Motor neuron (in vitro differentiated cells): ENCODE data around the gene CIB1. TPM values are rescaled to one million over a fixed set of nuclear protein-coding genes. Genes with fewer than 3 reads are reported as not detected.
"Not testable (repeated sequence)": the region's sequence is repeated elsewhere in the genome, so short reads cannot be mapped to it uniquely, and the experiment has no call there.

Experiments
- ATAC-seq, 8 experiments: fragments of 200-7000 bp; cut with Tn5 transposase; replicated peaks in 6 of 8; 2 replicates each; pipeline ENCODE4 v1.8.0; 2021; ENCODE audit warnings: mild to moderate bottlenecking in 8 of 8, moderate library complexity in 8 of 8
- H3K27ac ChIP-seq, 2 donors: fragments of 250-450 bp; sonication (Bioruptor Pico); 2 replicates each; pipeline ENCODE4 v1.9.0; 2021; ENCODE audit warnings: antibody characterized with exemption in 2 of 2, mild to moderate bottlenecking in 2 of 2, moderate library complexity in 1 of 2
- H3K4me1 ChIP-seq, 2 donors: fragments of 250-450 bp; sonication (Bioruptor Pico); replicated peaks in 1 of 2; 2 replicates each; pipeline ENCODE4 v1.6.1; 2021; ENCODE audit warnings: antibody characterized with exemption in 2 of 2, mild to moderate bottlenecking in 2 of 2, moderate library complexity in 1 of 2
- H3K4me3 ChIP-seq, 5 donors: fragments of 250-450 bp; sonication (Bioruptor Pico); 2 replicates each; pipeline ENCODE4 v1.9.0; 2021; ENCODE audit warnings: antibody characterized with exemption in 5 of 5, mild to moderate bottlenecking in 5 of 5, moderate library complexity in 4 of 5
- WGBS, 10 experiments: fragments of 450-650 bp; shearing (Covaris generic); methylation state at CpG; one replicate each; pipeline ENCODE4 v1.0.0; 2022; 5-methylcytosine and 5-hydroxymethylcytosine counted together
- in situ Hi-C, 9 experiments: fragments of 400-800 bp; cut with MboI; loops; one replicate each; pipeline ENCODE4 v1.15.0; 2021; ENCODE audit warnings: low sequenced_read_pairs in 9 of 9, low pct_unique_long_range_greater_than_20kb in 2 of 9; ENCODE audit not compliant: unreplicated experiment in 9 of 9
- total RNA-seq, 8 experiments: library from RNA; unstranded; fragments of 300-600 nt; gene quantifications; 2 replicates each; pipeline versions ENCODE4 v1.2.3 to v1.2.4, GENCODE V29; 2022

The CIB1 gene
- total RNA-seq, 8 experiments from 2014 or later: 12.6 to 61.8 (median 38.8) TPM

DNA sequence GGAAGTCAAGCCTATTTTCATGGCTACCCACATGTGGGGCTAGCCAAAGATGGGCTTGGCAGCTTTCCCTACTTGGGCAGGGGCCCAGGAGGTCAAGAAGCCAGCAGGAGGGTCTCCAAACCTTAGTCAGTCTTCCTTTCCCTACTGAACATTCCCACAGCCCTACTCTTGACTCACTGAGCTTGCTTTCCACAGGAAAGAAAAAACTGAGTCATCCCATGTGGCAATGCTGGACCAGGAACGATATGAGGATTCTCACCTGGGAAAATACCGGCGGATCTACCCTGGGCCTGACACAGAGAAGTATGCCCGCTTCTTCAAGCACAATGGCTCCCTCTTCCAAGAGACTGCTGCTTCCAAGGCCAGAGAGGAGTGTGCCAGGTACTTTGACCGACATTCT is 28.1 kb upstream of the CIB1 start:
- 62 to 100% (median 90%) methylated on average over 1 to 3 of the region's 5 CpGs; no CpG with 5 or more reads in 4 of the 10 experiments for WGBS, 10 experiments
- ATAC-seq: no peak
- H3K4me3 ChIP-seq: no peak overlapping the region
- H3K27ac ChIP-seq: no peak overlapping the region
- in situ Hi-C loops: no loop called here
- H3K4me1 ChIP-seq: peaks cover 7 to 8% of the 10 kb centered on the region in 2 donors

- in situ Hi-C loops, ATAC-seq, H3K4me1 ChIP-seq, H3K27ac ChIP-seq, H3K4me3 ChIP-seq: not testable (repeated sequence)
- 29 to 90% (median 46%) methylated on average over 1 to 3 of the region's 6 CpGs for WGBS, 10 experiments
These were observed 27.0 kb upstream of the CIB1 start for GRCh38 chr15:90260731-90261130.

GRCh38 chr15:90259524-90259923 is 25.8 kb upstream of the CIB1 start:
- no peak overlapping the region for H3K4me3 ChIP-seq
- 48 to 100% (median 79%) methylated on average over 2 to 5 of the region's 5 CpGs for WGBS, 10 experiments
- peaks cover 4 to 5% of the 10 kb centered on the region in 2 donors for H3K4me1 ChIP-seq
- in situ Hi-C loops: no loop called here
- ATAC-seq: peak in 1 of 8 experiments; percentile 49
- no peak overlapping the region for H3K27ac ChIP-seq

DNA sequence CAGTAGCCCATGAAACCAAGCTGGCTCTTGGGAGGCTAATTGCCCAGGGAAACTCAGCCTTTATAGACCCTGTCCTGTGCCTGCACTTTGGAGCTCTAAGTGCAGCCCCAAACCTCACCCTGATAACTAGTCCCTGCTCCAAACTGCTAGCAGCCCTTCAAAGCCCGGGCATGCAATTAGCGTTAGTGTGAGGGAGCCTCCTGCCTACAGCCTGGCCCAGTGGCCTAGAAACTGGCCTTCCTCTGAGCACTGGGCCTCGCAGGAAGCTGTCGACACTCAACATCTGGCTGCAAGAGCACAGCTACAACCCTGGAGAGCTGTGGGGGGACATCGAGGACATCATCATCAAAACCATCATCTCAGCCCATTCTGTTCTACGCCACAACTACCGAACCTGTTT is 24.0 kb upstream of the CIB1 start:
- 88 to 92% (median 90%) methylated on average over 2 to 5 of the region's 7 CpGs; no CpG with 5 or more reads in 6 of the 10 experiments for WGBS, 10 experiments
- H3K4me1 ChIP-seq: no peaks in the 10 kb centered on the region
- ATAC-seq: no peak
- in situ Hi-C loops: no loop called here
- no peak overlapping the region for H3K27ac ChIP-seq
- no peak overlapping the region for H3K4me3 ChIP-seq

DNA sequence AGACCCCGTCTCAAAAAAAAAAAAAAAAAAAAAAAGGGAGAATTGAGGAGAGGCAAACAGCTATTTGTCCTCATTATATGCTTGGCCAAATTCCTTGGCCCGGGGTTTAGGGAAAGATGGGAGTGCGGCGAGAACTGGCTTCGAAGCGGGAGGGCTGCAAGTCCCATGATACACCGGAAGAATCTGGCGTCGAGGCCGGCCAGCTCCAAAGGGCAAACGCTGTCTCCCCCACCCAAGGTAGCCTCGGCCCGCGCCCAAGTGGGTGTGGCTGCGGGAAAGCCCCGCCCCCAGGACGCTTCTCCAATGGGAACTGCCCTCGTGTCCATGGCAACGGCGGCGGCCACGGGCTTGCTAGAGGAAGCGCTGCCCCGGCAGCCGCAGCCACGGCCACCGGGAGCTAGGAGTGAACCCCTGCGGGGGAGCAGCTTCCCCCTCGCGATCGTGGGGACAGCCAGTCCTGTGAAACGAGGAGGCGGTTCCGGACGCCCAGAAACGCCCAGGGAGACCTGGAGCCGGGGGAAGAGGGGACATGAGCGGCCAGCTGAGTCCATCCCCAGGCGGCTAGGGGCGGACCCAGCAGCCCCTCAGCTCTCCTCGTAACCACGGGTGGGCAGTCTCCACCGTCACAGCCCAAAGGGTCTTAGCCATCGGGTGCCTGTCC is 15.6 kb upstream of the CIB1 start, which contains the start of gene TTLL13:
Gene TTLL13 (plus strand): TSS at position 354 of the 661 bp plus-strand sequence. CDS start 1,075 bp downstream, outside the sequence.
- peak; percentile 94 to 99 (median 96) for ATAC-seq
- Histone ChIP-seq H3K4me1 (peaks cover 4 to 5% of the 10 kb centered on the region in 2 donors), H3K27ac (peak within 1 kb of the TSS; percentile 44 to 81), H3K4me3 (peak within 1 kb of the TSS; percentile 42 to 65 (median 54))
- in situ Hi-C loops: no loop called here
- WGBS, 10 experiments: 0 to 4% (median 0%) methylated on average over 2 to 5 of the region's 44 CpGs; no CpG with 5 or more reads in 4 of the 10 experiments

DNA sequence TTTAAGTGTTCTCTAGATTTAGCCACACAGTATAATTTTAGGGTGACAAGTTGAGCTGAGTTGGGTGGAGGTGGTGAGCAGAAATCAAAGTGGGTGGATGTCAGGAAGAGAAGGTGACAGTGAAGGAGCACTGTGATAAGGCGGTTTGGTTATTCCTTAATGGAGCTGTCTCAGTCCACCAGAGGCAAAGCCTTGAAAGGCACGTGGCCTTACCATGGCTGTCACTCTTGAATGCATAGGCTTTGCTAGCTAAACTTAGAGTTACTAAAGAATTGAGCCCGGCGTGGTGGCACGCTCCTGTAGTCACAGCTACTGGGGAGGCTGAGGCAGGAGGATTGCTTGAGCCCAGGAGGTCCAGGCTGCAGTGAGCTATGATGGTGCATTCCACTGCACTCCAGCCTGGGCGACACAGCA is 15.1 kb upstream of the CIB1 start:
- WGBS, 10 experiments: 58 to 100% (median 71%) methylated on average over 1 to 4 of the region's 6 CpGs; no CpG with 5 or more reads in 2 of the 10 experiments
- peaks cover 4 to 5% of the 10 kb centered on the region in 2 donors for H3K4me1 ChIP-seq
- in situ Hi-C loops: no loop called here
- peak overlapping the region in 4 of 5 donors; percentile 51 to 65 (median 54) for H3K4me3 ChIP-seq
- ATAC-seq: no peak
- H3K27ac ChIP-seq: peak overlapping the region in 1 of 2 donors; percentile 14

DNA sequence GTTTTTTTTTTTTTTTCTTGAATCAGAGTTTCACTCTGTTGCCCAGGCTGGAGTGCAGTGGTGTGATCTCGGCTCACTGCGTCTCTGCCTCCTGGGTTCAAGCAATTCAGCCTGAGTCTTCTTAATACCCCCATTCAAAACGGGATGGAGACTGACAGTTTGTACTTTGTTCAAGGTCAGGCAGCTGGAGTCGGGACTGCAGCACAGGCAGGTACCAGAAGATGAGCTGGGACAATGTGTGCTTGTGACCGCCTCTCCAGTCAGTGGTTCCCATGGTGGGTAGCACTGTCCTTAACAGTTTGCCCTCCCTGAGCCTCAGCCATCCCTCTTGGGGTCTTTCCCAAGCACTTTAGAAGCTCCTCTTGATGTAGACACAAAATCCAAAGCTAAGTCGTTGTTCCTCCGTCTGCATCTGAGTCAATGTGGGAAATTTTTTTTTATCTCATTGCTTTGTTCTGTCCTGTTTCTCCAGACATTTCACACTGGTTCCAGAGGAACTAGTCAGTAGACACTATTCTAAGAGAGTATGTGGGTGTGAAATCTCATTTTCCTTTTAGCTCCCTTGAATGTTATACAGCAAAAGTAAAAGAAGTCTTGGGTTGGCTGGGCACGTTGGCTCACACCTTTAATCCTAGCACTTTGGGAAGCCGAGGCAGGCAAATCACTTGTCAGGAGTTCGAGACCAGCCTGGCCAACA is 10.3 kb upstream of the CIB1 start:
- no peak for ATAC-seq
- in situ Hi-C loops: no loop called here
- 72 to 100% (median 86%) methylated on average over 1 to 7 of the region's 10 CpGs for WGBS, 10 experiments
- Histone ChIP-seq H3K4me3 (no peak overlapping the region), H3K4me1 (no peaks in the 10 kb centered on the region), H3K27ac (no peak overlapping the region)

DNA sequence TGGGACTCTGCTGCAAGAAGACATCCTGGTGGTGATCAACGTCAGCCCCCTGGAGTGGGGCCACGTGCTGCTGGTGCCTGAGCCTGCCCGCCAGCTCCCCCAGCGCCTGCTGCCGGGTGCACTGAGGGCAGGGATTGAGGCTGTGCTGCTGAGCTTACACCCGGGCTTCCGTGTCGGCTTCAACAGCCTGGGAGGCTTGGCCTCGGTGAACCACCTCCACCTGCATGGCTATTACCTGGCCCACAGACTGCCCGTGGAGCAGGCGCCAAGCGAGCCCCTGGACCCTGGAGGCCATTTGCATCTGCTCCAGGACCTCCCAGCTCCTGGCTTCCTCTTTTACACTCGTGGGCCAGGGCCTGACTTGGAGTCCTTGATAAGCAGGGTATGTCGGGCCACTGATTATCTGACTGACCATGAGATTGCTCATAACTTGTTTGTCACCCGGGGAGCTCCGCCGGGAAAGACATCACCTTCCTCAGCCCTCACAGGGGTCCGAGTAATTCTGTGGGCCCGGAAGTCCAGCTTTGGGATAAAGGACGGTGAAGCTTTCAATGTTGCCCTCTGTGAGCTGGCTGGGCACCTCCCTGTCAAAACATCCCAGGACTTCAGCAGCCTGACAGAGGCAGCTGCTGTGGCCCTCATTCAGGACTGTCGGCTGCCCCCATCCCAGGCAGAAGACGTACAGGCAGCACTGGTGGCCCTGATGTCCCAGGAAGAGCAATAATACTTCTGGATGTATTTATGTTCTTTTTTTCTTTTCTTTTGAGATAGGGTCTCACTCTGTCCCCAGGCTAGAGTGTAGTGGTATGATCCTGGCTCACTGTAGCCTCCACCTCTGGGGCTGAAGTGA is 7.8 kb upstream of the CIB1 start:
- WGBS, 10 experiments: 40 to 95% (median 82%) methylated on average over 1 to 10 of the region's 22 CpGs; no CpG with 5 or more reads in 3 of the 10 experiments
- H3K4me1 ChIP-seq: no peaks in the 10 kb centered on the region
- H3K27ac ChIP-seq: no peak overlapping the region
- ATAC-seq: peak in 1 of 8 experiments; percentile 18
- in situ Hi-C loops: no loop called here
- no peak overlapping the region for H3K4me3 ChIP-seq

DNA sequence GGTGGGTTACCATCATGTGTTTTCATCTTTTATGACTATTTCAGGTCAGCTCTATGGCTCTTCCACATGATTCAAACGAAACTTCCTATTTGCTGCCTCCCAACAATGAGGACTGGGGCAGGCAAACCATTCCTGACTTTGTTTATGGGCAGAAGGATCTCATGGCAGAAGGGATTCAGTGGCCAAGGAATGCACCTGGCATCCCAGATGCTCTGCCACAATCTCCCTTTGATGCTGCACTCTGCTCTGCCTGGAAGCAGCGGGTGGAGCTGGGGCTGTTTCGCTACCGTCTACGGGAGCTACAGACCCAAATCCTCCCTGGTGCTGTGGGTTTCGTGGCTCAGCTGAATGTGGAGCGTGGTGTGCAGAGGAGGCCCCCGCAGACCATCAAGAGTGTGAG is 7.1 kb upstream of the CIB1 start:
- Histone ChIP-seq H3K4me1 (no peaks in the 10 kb centered on the region), H3K4me3 (no peak overlapping the region), H3K27ac (no peak overlapping the region)
- in situ Hi-C loops: no loop called here
- no peak for ATAC-seq
- WGBS, 10 experiments: 20 to 100% (median 96%) methylated on average over 1 to 5 of the region's 8 CpGs; no CpG with 5 or more reads in 2 of the 10 experiments

DNA sequence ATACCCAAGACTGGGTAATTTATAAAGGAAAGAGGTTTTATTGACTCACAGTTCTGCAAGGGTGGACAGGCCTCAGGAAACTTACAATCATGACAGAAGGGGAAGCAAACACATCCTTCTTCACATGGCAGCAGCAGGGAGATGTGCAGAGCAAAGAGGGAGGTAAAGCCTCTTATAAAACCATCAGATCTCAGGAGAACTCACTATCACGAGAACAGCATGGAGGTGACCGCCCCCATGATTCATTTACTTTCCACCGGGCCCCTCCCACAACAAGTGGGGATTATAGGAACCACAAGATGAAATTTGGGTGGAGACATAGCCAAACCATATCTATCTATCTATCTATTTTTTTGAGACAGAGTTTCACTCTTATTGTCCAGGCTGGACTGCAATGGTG is 5.6 kb upstream of the CIB1 start:
- no peak overlapping the region for H3K4me3 ChIP-seq
- WGBS, 10 experiments: 72 to 100% methylated on average over 1 to 2 of the region's 3 CpGs; no CpG with 5 or more reads in 8 of the 10 experiments
- in situ Hi-C loops: no loop called here
- peaks cover 3 to 4% of the 10 kb centered on the region in 2 donors for H3K4me1 ChIP-seq
- H3K27ac ChIP-seq: no peak overlapping the region
- peak in 2 of 8 experiments; percentile 46 to 84 for ATAC-seq

GRCh38 chr15:90234096-90234988 is 601 bp upstream of the CIB1 start, which contains the start of gene GDPGP1:
Gene GDPGP1 (plus strand): TSS chr15:90234209. CDS start chr15:90240909, 6,700 bp downstream.
- H3K4me1 ChIP-seq: peaks cover 3 to 4% of the 10 kb centered on the region in 2 donors
- in situ Hi-C loops: no loop called here
- peak within 1 kb of the TSS; percentile 56 to 88 (median 59) for H3K4me3 ChIP-seq
- ATAC-seq: peak; percentile 39 to 86 (median 79)
- peak within 1 kb of the TSS; percentile 56 to 83 for H3K27ac ChIP-seq
- WGBS, 10 experiments: 0 to 47% (median 18%) methylated on average over 2 to 12 of the region's 49 CpGs; no CpG with 5 or more reads in 2 of the 10 experiments

GRCh38 chr15:90232941-90233386 is 777 bp downstream of the CIB1 start:
- H3K4me3 ChIP-seq: peak overlapping the region; percentile 56 to 88 (median 59)
- no peak for ATAC-seq
- WGBS, 10 experiments: 0 to 18% (median 7%) methylated on average over 2 to 7 of the region's 9 CpGs; no CpG with 5 or more reads in 3 of the 10 experiments
- H3K4me1 ChIP-seq: peaks cover 3 to 4% of the 10 kb centered on the region in 2 donors
- in situ Hi-C loops: no loop called here
- peak overlapping the region in 1 of 2 donors; percentile 83 for H3K27ac ChIP-seq
